ENCODE measurements around the gene RPS6KC1.

RPS6KC1 gene

GRCh38 chr1:213266983-213267772, 216.1 kb downstream of the RPS6KC1 start:
- 100% methylated on average over 2 of the region's 2 CpGs; no CpG with 5 or more reads in 1 of the 2 experiments for WGBS, 2 experiments (ENCODE audit: insufficient coverage in 2 of 2)
- H3K36me3 ChIP-seq (ENCODE audit: control insufficient read depth, insufficient read depth, low read length): no peaks in the 10 kb centered on the region
- H3K9me3 ChIP-seq (ENCODE audit: control insufficient read depth, low read length): peaks cover 4% of the 10 kb centered on the region
- no peak overlapping the region for H3K27ac ChIP-seq (ENCODE audit: low read depth, low read length, severe bottlenecking)
- no peaks in the 10 kb centered on the region for H3K4me1 ChIP-seq (ENCODE audit: control insufficient read depth, insufficient read depth, low read length, poor library complexity, severe bottlenecking)
- H3K4me3 ChIP-seq (ENCODE audit: extremely low read depth, insufficient read depth, low read length, poor library complexity, severe bottlenecking): no peak overlapping the region

DNA sequence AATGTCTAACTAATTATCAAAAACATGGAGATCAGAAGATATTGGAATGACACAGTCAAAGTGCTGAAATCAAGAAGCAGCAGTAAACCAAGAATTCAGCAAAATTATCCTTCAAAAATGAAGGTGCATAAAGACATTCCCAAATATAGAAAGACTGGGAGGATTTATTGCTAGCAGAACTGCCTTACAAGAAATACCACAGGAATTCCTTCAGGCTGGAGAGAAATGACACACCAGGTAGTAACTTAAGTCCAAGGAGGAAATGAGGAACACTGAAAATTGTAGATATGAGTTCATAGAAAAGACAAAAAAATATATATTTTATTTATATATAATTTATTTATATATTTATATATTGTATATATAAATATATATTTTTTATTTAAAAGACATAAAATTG, 217.2 kb downstream of the RPS6KC1 start:
- H3K9me3 ChIP-seq (ENCODE audit: control insufficient read depth, low read length): peaks cover 4% of the 10 kb centered on the region
- no peaks in the 10 kb centered on the region for H3K36me3 ChIP-seq (ENCODE audit: control insufficient read depth, insufficient read depth, low read length)
- H3K27ac ChIP-seq (ENCODE audit: low read depth, low read length, severe bottlenecking): no peak overlapping the region

DNA sequence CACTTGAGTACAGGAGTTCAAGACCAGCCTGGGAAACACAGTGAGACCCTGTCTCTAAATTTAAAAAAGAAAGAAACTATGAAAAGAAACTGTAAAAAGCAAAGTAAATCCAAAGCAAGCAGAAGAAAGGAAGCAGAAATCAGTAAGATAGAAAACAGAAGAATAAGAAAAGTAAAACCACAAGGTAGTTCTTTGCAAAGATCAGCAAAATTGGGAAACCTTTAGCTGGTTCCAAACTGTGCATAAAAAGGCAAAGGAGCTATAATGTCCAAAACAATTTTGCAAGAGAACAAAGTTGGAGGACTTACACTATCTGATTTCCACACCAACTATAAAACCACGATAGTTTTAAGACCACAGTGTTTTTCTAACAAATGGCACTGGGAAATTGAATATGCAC, 218.8 kb downstream of the RPS6KC1 start:
- 100% methylated on average over 1 of the region's 1 CpG; no CpG with 5 or more reads in 1 of the 2 experiments for WGBS, 2 experiments (ENCODE audit: insufficient coverage in 2 of 2)
- Histone ChIP-seq H3K27ac (ENCODE audit: low read depth, low read length, severe bottlenecking) (no peak overlapping the region), H3K36me3 (ENCODE audit: control insufficient read depth, insufficient read depth, low read length) (no peaks in the 10 kb centered on the region), H3K4me1 (ENCODE audit: control insufficient read depth, insufficient read depth, low read length, poor library complexity, severe bottlenecking) (no peaks in the 10 kb centered on the region), H3K4me3 (ENCODE audit: extremely low read depth, insufficient read depth, low read length, poor library complexity, severe bottlenecking) (no peak overlapping the region), H3K9me3 (ENCODE audit: control insufficient read depth, low read length) (peaks cover 4% of the 10 kb centered on the region)

More for the DNA sequence above, 217.2 kb downstream of the RPS6KC1 start:
- H3K4me3 ChIP-seq (ENCODE audit: extremely low read depth, insufficient read depth, low read length, poor library complexity, severe bottlenecking): no peak overlapping the region
- no peaks in the 10 kb centered on the region for H3K4me1 ChIP-seq (ENCODE audit: control insufficient read depth, insufficient read depth, low read length, poor library complexity, severe bottlenecking)

- WGBS, 2 experiments (ENCODE audit: insufficient coverage in 2 of 2): no CpG with 5 or more reads among the region's 2 CpGs
- Histone ChIP-seq H3K27ac (ENCODE audit: low read depth, low read length, severe bottlenecking) (no peak overlapping the region), H3K9me3 (ENCODE audit: control insufficient read depth, low read length) (no peaks in the 10 kb centered on the region), H3K4me1 (ENCODE audit: control insufficient read depth, insufficient read depth, low read length, poor library complexity, severe bottlenecking) (no peaks in the 10 kb centered on the region), H3K4me3 (ENCODE audit: extremely low read depth, insufficient read depth, low read length, poor library complexity, severe bottlenecking) (no peak overlapping the region), H3K36me3 (ENCODE audit: control insufficient read depth, insufficient read depth, low read length) (no peaks in the 10 kb centered on the region)
Measured at GRCh38 chr1:213273546-213273945, 222.5 kb downstream of the RPS6KC1 start.

DNA sequence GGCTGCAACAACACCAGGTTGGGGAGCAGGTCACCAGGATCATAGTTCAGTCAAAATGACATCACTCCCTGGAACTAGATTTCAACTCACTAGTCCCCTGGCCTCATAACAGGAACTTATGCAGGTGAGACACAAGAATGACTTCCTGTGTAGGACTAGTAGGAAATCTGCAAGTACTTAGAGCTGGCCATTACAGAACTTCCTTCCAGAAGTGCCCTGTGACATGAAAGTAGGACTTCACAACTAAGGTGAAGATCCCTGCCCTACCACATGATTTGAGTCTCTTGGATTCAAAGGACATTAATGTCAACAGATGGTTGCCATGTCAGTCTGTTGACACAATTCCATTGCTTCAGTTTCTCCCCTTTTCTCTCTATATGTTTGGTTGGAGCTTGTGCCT, 223.1 kb downstream of the RPS6KC1 start:
- Histone ChIP-seq H3K4me3 (ENCODE audit: extremely low read depth, insufficient read depth, low read length, poor library complexity, severe bottlenecking) (no peak overlapping the region), H3K9me3 (ENCODE audit: control insufficient read depth, low read length) (no peaks in the 10 kb centered on the region), H3K4me1 (ENCODE audit: control insufficient read depth, insufficient read depth, low read length, poor library complexity, severe bottlenecking) (no peaks in the 10 kb centered on the region), H3K36me3 (ENCODE audit: control insufficient read depth, insufficient read depth, low read length) (no peaks in the 10 kb centered on the region), H3K27ac (ENCODE audit: low read depth, low read length, severe bottlenecking) (no peak overlapping the region)

GRCh38 chr1:213275293-213275692, 224.3 kb downstream of the RPS6KC1 start:
- Histone ChIP-seq H3K9me3 (ENCODE audit: control insufficient read depth, low read length) (no peaks in the 10 kb centered on the region), H3K36me3 (ENCODE audit: control insufficient read depth, insufficient read depth, low read length) (no peaks in the 10 kb centered on the region), H3K27ac (ENCODE audit: low read depth, low read length, severe bottlenecking) (no peak overlapping the region), H3K4me3 (ENCODE audit: extremely low read depth, insufficient read depth, low read length, poor library complexity, severe bottlenecking) (no peak overlapping the region), H3K4me1 (ENCODE audit: control insufficient read depth, insufficient read depth, low read length, poor library complexity, severe bottlenecking) (no peaks in the 10 kb centered on the region)
- WGBS, 2 experiments (ENCODE audit: insufficient coverage in 2 of 2): no CpG with 5 or more reads among the region's 1 CpG

DNA sequence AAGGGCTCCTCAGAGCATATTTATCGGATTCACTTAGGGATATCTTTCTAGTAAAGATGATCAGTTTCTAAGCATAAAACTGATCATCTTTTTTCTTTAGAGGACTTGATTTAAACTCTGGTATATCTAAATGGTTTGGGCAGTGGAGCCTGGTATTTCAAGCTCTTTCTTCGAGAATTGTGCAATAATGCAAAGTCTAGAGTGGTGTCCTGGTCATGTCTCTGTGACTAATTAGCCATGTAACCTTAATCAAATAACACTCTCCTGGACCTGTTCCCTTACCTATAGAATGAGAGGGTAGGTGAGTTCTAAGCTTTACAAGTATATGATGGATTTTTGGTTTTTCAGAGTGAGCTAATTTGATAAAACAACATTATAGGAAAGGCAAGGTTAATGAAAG, 225.2 kb downstream of the RPS6KC1 start:
- Histone ChIP-seq H3K4me3 (ENCODE audit: extremely low read depth, insufficient read depth, low read length, poor library complexity, severe bottlenecking) (no peak overlapping the region), H3K27ac (ENCODE audit: low read depth, low read length, severe bottlenecking) (no peak overlapping the region), H3K36me3 (ENCODE audit: control insufficient read depth, insufficient read depth, low read length) (no peaks in the 10 kb centered on the region), H3K9me3 (ENCODE audit: control insufficient read depth, low read length) (no peaks in the 10 kb centered on the region), H3K4me1 (ENCODE audit: control insufficient read depth, insufficient read depth, low read length, poor library complexity, severe bottlenecking) (no peaks in the 10 kb centered on the region)
- WGBS, 2 experiments (ENCODE audit: insufficient coverage in 2 of 2): 100% methylated on average over 1 of the region's 2 CpGs; no CpG with 5 or more reads in 1 of the 2 experiments

GRCh38 chr1:213277036-213277435, 226.0 kb downstream of the RPS6KC1 start:
- H3K27ac ChIP-seq (ENCODE audit: low read depth, low read length, severe bottlenecking): no peak overlapping the region
- no peaks in the 10 kb centered on the region for H3K36me3 ChIP-seq (ENCODE audit: control insufficient read depth, insufficient read depth, low read length)
- 93 to 100% methylated on average over 1 to 2 of the region's 2 CpGs for WGBS, 2 experiments (ENCODE audit: insufficient coverage in 2 of 2)

DNA sequence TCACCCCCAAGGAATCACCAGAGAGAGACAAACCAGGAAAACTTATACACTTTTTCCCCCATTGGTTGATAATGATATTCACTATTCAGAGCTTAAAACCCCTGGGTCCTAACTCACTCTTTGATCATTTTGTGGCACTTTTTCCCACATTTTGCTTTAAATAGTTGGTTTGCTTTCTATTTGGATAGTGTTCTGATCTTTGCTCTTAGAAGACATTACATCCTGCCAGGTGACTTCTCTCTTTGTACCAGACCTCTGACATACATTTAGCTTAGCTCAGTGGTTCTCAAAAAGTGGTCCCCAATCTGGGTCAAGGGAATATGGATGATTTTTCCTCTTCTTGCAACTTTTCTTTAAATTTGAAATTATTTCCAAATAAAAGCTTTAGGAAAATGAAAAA, 228.4 kb downstream of the RPS6KC1 start:
- Histone ChIP-seq H3K36me3 (ENCODE audit: control insufficient read depth, insufficient read depth, low read length) (no peaks in the 10 kb centered on the region), H3K4me3 (ENCODE audit: extremely low read depth, insufficient read depth, low read length, poor library complexity, severe bottlenecking) (no peak overlapping the region), H3K27ac (ENCODE audit: low read depth, low read length, severe bottlenecking) (no peak overlapping the region), H3K9me3 (ENCODE audit: control insufficient read depth, low read length) (no peaks in the 10 kb centered on the region), H3K4me1 (ENCODE audit: control insufficient read depth, insufficient read depth, low read length, poor library complexity, severe bottlenecking) (no peaks in the 10 kb centered on the region)

More at GRCh38 chr1:213277036-213277435, 226.0 kb downstream of the RPS6KC1 start:
- no peak overlapping the region for H3K4me3 ChIP-seq (ENCODE audit: extremely low read depth, insufficient read depth, low read length, poor library complexity, severe bottlenecking)
- no peaks in the 10 kb centered on the region for H3K4me1 ChIP-seq (ENCODE audit: control insufficient read depth, insufficient read depth, low read length, poor library complexity, severe bottlenecking)
- H3K9me3 ChIP-seq (ENCODE audit: control insufficient read depth, low read length): no peaks in the 10 kb centered on the region

DNA sequence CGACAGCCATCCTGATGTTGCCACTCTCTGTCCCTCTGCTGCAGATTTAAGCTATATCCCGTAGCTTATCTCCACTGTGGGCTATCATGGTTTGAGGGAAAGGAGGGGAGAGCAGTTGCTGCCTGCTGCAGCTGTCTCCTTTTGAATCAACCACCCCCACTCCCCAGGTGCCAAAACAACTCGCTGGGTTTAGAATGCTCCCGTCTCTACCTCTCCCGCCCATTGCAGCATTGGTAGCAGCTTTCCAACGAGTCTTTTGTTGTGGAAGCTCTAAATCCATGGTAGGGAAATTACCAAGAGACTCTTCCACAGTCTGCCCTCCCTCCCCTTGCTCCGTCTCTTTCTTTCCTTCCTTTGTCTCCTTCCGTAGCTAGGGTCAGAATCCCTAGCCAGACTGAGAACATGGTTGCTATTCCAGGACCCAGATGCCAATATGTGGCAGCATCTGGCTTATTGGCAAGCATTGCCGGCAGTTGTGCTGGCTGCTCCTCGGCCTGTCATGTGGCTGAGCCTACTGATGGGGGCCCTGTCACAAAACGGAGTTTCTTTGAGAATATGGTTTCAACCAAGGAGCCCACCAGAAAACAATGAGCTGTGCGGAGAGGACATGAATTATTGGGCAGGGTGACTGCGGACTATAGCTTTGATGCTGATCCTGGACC, 230.7 kb downstream of the RPS6KC1 start:
- Histone ChIP-seq H3K9me3 (ENCODE audit: control insufficient read depth, low read length) (no peaks in the 10 kb centered on the region), H3K4me3 (ENCODE audit: extremely low read depth, insufficient read depth, low read length, poor library complexity, severe bottlenecking) (no peak overlapping the region), H3K4me1 (ENCODE audit: control insufficient read depth, insufficient read depth, low read length, poor library complexity, severe bottlenecking) (peaks cover 6% of the 10 kb centered on the region), H3K36me3 (ENCODE audit: control insufficient read depth, insufficient read depth, low read length) (no peaks in the 10 kb centered on the region), H3K27ac (ENCODE audit: low read depth, low read length, severe bottlenecking) (no peak overlapping the region)
- 72 to 74% methylated on average over 9 to 10 of the region's 13 CpGs for WGBS, 2 experiments (ENCODE audit: insufficient coverage in 2 of 2)

DNA sequence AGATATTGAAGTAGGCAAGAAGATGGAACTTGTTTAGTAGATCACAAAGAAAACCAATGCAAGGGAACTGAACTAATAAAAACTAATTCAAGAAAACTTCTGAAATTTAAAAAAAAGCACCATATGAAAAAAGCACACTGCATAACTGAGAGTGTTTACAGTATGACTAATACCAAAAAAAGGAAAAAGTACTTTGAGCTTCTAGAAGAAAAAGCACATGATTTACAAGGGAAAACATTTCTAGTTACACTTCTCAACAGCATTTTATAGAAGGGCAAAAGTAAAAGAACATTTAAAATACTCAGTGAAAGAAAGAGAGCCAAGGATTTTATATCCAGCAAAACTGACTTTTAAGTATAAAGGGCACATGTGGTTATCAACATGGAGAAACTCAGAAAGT, 233.6 kb downstream of the RPS6KC1 start:
- Histone ChIP-seq H3K9me3 (ENCODE audit: control insufficient read depth, low read length) (no peaks in the 10 kb centered on the region), H3K4me3 (ENCODE audit: extremely low read depth, insufficient read depth, low read length, poor library complexity, severe bottlenecking) (no peak overlapping the region), H3K36me3 (ENCODE audit: control insufficient read depth, insufficient read depth, low read length) (no peaks in the 10 kb centered on the region), H3K4me1 (ENCODE audit: control insufficient read depth, insufficient read depth, low read length, poor library complexity, severe bottlenecking) (peaks cover 6% of the 10 kb centered on the region), H3K27ac (ENCODE audit: low read depth, low read length, severe bottlenecking) (no peak overlapping the region)
